ENCODE measurements around the gene ANO6.

ANO6 gene

DNA sequence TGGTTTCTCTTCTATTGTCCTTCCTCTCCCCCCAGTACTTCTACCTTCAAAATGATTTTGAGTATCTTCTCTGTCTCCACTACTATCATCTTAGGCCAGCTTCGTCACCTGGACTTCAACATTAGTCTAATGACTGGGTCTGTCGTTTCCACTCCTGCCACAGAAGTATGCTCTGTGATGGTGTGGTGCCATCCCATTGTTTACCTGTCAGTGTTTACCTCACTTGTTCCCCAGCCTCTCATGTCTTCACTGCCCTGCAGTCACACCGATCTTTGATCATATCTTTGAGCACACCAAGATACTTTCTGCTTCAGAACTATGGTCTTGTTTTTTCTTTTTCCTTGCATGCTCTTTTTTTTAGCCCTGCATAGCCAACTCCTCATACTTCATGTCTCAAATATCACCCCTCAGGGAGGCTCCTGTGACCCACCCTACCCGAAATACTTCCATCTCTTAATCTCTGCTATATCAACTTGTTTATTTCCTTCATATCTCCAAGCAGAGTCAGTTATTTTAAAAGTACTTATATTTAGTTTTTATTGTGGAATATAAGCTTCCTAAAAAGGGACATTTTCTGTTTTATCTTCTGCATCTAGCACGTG, 60.4 kb downstream of the ANO6 start:
- H3K4me3 ChIP-seq (ENCODE audit: low read depth, low read length): no peak overlapping the region
- DNase-seq (ENCODE audit: low read depth): no peak
- TF ChIP-seq, protein P1, sequence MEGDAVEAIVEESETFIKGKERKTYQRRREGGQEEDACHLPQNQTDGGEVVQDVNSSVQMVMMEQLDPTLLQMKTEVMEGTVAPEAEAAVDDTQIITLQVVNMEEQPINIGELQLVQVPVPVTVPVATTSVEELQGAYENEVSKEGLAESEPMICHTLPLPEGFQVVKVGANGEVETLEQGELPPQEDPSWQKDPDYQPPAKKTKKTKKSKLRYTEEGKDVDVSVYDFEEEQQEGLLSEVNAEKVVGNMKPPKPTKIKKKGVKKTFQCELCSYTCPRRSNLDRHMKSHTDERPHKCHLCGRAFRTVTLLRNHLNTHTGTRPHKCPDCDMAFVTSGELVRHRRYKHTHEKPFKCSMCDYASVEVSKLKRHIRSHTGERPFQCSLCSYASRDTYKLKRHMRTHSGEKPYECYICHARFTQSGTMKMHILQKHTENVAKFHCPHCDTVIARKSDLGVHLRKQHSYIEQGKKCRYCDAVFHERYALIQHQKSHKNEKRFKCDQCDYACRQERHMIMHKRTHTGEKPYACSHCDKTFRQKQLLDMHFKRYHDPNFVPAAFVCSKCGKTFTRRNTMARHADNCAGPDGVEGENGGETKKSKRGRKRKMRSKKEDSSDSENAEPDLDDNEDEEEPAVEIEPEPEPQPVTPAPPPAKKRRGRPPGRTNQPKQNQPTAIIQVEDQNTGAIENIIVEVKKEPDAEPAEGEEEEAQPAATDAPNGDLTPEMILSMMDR (conservative IDR thresholded peaks at IDR 0.05; ENCODE audit: low read depth, low read length): no peak

DNA sequence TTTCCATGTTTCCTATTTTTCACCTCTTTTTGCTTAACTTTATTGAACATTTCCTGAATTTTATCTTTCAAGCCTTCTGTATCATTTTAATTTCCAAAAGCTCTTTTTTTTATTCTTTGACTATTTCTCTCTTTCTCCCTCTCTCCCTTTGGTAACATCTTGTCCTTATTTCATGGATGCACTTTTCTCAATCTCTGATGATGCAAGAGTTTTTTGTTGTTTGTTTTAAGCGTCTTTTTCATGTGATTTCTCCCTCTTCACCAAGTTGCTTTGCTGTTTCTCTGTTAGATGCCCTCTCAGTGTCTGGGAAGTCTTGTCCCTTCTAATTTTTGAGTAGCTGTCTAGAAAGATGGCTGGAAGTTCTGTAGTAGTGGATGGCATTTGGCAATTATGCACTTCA, 62.6 kb downstream of the ANO6 start:
- TF ChIP-seq, protein P1 (conservative IDR thresholded peaks at IDR 0.05; ENCODE audit: low read depth, low read length): no peak
- peak; percentile 36 for DNase-seq (ENCODE audit: low read depth)
- H3K4me3 ChIP-seq (ENCODE audit: low read depth, low read length): no peak overlapping the region

DNA sequence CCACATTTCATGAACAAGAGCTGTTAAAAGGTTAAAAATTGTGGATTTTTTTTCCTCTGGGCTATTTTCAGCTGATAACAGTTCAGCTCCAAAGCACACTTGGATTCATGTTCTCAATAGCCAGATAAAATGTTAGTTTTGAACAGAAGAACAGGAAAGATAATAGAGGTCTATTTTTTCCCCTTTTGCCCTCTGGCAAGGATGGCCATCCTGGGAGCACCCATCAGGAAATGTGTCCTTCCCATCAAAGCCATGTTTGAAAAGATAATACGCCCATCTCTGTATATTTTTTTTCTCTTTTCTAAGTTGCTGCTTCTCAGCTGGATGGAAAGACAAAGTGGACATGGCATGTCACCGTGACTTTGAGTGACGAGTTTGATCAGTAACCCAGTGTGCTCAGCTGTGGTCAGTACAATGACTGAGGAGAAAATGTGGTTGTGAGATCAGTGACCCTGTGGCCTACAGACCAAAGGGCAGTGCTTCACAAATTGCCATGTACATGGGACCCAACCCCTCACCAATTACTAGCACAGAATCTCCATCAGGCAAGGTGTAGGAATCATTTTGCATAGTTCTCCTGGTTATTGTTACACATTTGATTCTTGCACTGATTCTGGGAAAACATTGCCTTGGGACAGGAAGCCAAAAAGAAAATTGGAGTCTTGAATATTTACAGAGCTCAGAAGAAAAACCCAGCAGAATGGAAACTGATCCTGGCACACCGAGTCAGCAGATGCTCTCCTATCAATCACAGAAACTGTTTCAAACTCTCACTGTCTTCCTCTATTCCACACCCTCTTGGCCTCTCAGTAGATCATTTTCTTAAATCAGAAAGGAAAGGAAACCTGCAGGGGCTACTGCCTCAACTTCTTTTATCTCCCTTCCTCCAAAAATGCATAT, 64.3 kb downstream of the ANO6 start:
- no peak for DNase-seq (ENCODE audit: low read depth)
- H3K4me3 ChIP-seq (ENCODE audit: low read depth, low read length): no peak overlapping the region
- TF ChIP-seq, protein P1 (conservative IDR thresholded peaks at IDR 0.05; ENCODE audit: low read depth, low read length): no peak

DNA sequence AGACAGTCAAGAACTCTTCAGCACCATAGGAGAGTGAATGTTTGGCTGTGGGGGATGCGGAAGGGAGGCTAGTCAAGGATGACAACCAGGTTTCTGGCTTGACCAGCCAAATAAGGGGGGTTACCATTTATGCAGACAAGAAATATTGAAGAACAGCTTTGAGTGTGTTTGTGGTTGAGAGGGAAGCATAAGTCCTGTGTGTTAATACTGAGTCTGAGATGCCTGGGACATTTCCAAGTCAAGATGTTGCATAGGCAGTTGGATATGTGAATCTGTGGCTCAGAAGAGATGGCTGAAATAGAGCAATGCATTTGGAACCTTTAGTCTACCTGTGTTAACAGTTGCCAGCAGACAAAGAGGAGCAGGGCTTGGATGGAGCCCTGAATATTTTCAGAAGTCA, 66.1 kb downstream of the ANO6 start:
- no peak for DNase-seq (ENCODE audit: low read depth)
- TF ChIP-seq, protein P1 (conservative IDR thresholded peaks at IDR 0.05; ENCODE audit: low read depth, low read length): no peak
- H3K4me3 ChIP-seq (ENCODE audit: low read depth, low read length): no peak overlapping the region

DNA sequence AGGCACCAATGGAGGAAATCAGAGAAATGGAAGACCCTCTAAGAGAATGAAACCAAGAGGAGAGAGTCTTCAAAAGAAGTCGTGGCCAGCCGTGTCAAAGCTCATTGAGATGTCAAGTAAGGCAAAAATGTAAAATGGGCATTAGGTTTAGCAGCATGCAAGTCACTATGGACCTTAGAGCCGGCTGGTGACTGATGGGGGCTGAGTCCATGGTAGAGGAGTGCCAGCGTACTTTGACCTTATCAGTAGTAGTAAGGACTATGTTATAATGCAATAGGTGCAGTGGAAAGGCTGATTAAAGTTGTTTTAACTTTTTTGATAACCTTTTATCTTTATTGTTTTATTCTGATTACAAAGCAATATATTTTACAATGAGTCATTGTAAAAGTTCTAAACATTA, 66.5 kb downstream of the ANO6 start:
- H3K4me3 ChIP-seq (ENCODE audit: low read depth, low read length): no peak overlapping the region
- TF ChIP-seq, protein P1 (conservative IDR thresholded peaks at IDR 0.05; ENCODE audit: low read depth, low read length): no peak
- DNase-seq (ENCODE audit: low read depth): no peak

DNA sequence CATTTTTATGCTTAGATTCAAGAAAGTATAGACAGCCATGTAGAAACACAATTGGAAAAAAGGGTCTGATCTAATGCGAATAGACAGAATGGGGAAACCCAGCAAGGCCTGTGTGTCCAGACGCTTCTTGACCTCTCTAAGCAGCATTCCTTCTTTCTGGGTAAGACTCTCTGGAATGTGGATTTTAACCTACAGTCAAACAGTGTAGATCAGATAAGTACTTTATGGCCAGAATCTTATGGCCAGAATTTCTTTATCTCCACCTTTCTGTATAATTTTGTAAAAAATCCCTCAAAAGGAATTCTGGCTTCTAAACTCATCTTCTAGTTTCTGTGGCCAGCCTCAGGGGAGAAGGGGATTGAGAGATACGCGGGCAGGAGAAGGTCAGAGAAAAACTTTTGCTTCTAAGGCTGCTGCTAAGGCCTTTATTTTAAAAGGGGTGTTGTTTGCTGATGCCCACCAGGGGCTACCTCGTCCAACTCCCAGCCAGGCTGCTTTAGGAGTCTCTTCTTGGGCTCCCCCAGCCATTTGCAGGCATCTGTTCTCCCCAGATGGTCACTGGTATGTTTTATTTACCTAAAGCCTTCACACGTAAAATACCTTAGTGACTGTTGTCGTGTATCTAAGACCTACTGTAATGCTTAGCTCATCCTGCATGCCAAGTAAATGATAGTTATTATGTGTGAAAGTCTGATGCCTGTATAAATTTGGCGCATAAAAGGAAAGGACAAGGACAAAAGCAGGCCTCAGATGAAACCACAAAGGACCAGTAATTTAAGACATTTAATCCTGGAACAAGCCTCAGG, 68.4 kb downstream of the ANO6 start:
- TF ChIP-seq, protein P1 (conservative IDR thresholded peaks at IDR 0.05; ENCODE audit: low read depth, low read length): peak; percentile 54
- H3K4me3 ChIP-seq (ENCODE audit: low read depth, low read length): no peak overlapping the region
- DNase-seq (ENCODE audit: low read depth): peak; percentile 91
